Uterus (tissue), 4 donors: ENCODE measurements around the gene GPBAR1. TPM values are rescaled to one million over a fixed set of nuclear protein-coding genes. Genes with fewer than 3 reads are reported as not detected.

Experiments
- DNase-seq, 2 donors: peaks; one replicate each; pipeline ENCODE4 v3.0.0-alpha.2; 2019 to 2020
- H3K27ac ChIP-seq, 2 donors: fragments of 200-600 bp; sonication (generic); 1 replicate in 1 of 2; 2 replicates in 1 of 2; pipeline ENCODE4 v1.5.1; 2016 to 2018
- H3K27me3 ChIP-seq, 2 donors: fragments of 200-600 bp; sonication (generic); one replicate each; pipeline ENCODE4 v1.5.1; 2018 to 2019; ENCODE audit warnings: control low read depth in 1 of 2
- H3K36me3 ChIP-seq, 2 donors: fragments of 200-600 bp; sonication (generic); one replicate each; pipeline ENCODE4 v1.5.1; 2019; ENCODE audit warnings: control low read depth in 1 of 2
- H3K4me1 ChIP-seq, 2 donors: fragments of 200-600 bp; sonication (generic); one replicate each; pipeline ENCODE4 v1.5.1; 2018 to 2019; ENCODE audit warnings: control low read depth in 1 of 2
- H3K4me3 ChIP-seq, 2 donors: fragments of 200-600 bp; sonication (generic); 1 replicate in 1 of 2; 2 replicates in 1 of 2; pipeline ENCODE4 v1.5.1; 2018 to 2019; ENCODE audit warnings: mild to moderate bottlenecking in 1 of 2
- H3K9me3 ChIP-seq, 2 donors: fragments of 200-600 bp; sonication (generic); one replicate each; pipeline ENCODE4 v1.5.1; 2019; ENCODE audit warnings: control low read depth in 1 of 2
- CTCF ChIP-seq, 4 experiments: fragments of 200-600 bp in 2 of 4; fragments of 450-650 bp in 2 of 4; sonication (generic) in 2 of 4; IDR thresholded peaks; one replicate each; pipeline ENCODE4 v1.5.1; 2016 to 2019; ENCODE audit warnings: antibody characterized with exemption in 4 of 4, mild to moderate bottlenecking in 2 of 4, moderate library complexity in 1 of 4
- POLR2A ChIP-seq, 2 donors: fragments of 450-650 bp; IDR thresholded peaks; one replicate each; pipeline ENCODE4 v1.6.1; 2016; ENCODE audit warnings: antibody characterized with exemption in 2 of 2, mild to moderate bottlenecking in 1 of 2, moderate library complexity in 1 of 2
- intact Hi-C: fragments of 100-400 bp; cut with DNase I; formaldehyde crosslinking; loops from one replicate; pipeline ENCODE4 v1.15.1; 2023; ENCODE audit warnings: low total_unique reads
- total RNA-seq, 4 donors: library from RNA; depleted of rRNA in 3 of 4; stranded (reverse); fragments of >200 nt in 3 of 4; gene quantifications; one replicate each; pipeline versions ENCODE4 v1.1.0 to v1.2.4, GENCODE V29; 2014 to 2023
- donor health status: DM: yes; HTN: yes; CAD: no.

Gene GPBAR1
- total RNA-seq, 4 donors from 2014 or later: 0.29 to 1.0 (median 0.91) TPM; not detected in 1

- TF ChIP-seq CTCF (IDR thresholded peaks at IDR 0.05): no peak
- no peak for TF ChIP-seq POLR2A (IDR thresholded peaks at IDR 0.05)
- no peaks in the 10 kb centered on the region for H3K36me3 ChIP-seq
Observed at GRCh38 chr2:218238887-218239286, 21.9 kb upstream of the GPBAR1 start.

DNA sequence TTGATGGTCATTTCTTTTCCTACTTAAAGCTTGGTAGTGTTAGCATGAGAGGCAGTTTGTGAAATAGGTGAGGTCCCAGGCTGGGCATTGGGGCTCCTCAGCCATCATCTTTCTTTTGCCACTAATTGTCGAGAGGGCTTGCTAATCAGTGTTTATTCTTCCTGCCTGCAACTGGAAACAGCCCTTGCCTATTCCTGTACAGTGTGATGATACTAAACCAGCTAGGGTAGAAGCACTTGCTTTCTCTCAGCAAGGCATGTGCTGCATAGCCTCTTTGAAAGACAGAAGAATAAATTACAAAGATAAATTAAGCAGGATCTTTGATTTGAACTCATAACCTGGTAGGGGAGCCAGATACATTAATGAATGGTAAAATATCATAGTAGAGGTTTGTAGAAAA, 16.6 kb upstream of the GPBAR1 start:
- TF ChIP-seq CTCF (IDR thresholded peaks at IDR 0.05) (no peak), POLR2A (IDR thresholded peaks at IDR 0.05) (no peak)
- no peaks in the 10 kb centered on the region for H3K36me3 ChIP-seq

More at GRCh38 chr2:218238887-218239286, 21.9 kb upstream of the GPBAR1 start:
- Histone ChIP-seq H3K4me3 (no peak overlapping the region), H3K9me3 (no peaks in the 10 kb centered on the region), H3K27me3 (no peaks in the 10 kb centered on the region), H3K4me1 (no peaks in the 10 kb centered on the region), H3K27ac (no peak overlapping the region)
- no peak for DNase-seq
- intact Hi-C loops: no loop called here

GRCh38 chr2:218244665-218245064, 16.1 kb upstream of the GPBAR1 start:
- no peaks in the 10 kb centered on the region for H3K4me1 ChIP-seq
- H3K9me3 ChIP-seq: no peaks in the 10 kb centered on the region
- no peak overlapping the region for H3K4me3 ChIP-seq
- intact Hi-C loops: no loop called here
- H3K36me3 ChIP-seq: no peaks in the 10 kb centered on the region
- no peaks in the 10 kb centered on the region for H3K27me3 ChIP-seq
- no peak for DNase-seq
- TF ChIP-seq POLR2A (IDR thresholded peaks at IDR 0.05) (no peak), CTCF (IDR thresholded peaks at IDR 0.05) (no peak)
- no peak overlapping the region for H3K27ac ChIP-seq

More for the DNA sequence above, 16.6 kb upstream of the GPBAR1 start:
- H3K27ac ChIP-seq: no peak overlapping the region
- no peak for DNase-seq
- intact Hi-C loops: no loop called here
- H3K4me3 ChIP-seq: no peak overlapping the region
- no peaks in the 10 kb centered on the region for H3K4me1 ChIP-seq
- H3K27me3 ChIP-seq: no peaks in the 10 kb centered on the region
- H3K9me3 ChIP-seq: no peaks in the 10 kb centered on the region

- Histone ChIP-seq H3K36me3 (no peaks in the 10 kb centered on the region), H3K27ac (no peak overlapping the region), H3K4me3 (no peak overlapping the region), H3K9me3 (no peaks in the 10 kb centered on the region), H3K4me1 (no peaks in the 10 kb centered on the region), H3K27me3 (no peaks in the 10 kb centered on the region)
- no peak for DNase-seq
- TF ChIP-seq POLR2A (IDR thresholded peaks at IDR 0.05) (no peak), CTCF (IDR thresholded peaks at IDR 0.05) (no peak)
- intact Hi-C loops: no loop called here
Observed at GRCh38 chr2:218245214-218245613, 15.6 kb upstream of the GPBAR1 start.

- no peak overlapping the region for H3K4me3 ChIP-seq
- DNase-seq: no peak
- H3K27ac ChIP-seq: no peak overlapping the region
Observed at GRCh38 chr2:218249691-218250090, 11.1 kb upstream of the GPBAR1 start.

More at GRCh38 chr2:218249691-218250090, 11.1 kb upstream of the GPBAR1 start:
- Histone ChIP-seq H3K9me3 (no peaks in the 10 kb centered on the region), H3K4me1 (no peaks in the 10 kb centered on the region), H3K36me3 (no peaks in the 10 kb centered on the region), H3K27me3 (no peaks in the 10 kb centered on the region)
- TF ChIP-seq CTCF (IDR thresholded peaks at IDR 0.05): no peak
- TF ChIP-seq POLR2A (IDR thresholded peaks at IDR 0.05): no peak
- intact Hi-C loops: no loop called here
